Esophagus squamous epithelium (tissue), 4 donors: ENCODE measurements around the gene IL17RA.

Experiments used
- CTCF ChIP-seq, 6 experiments: fragments of 450-650 bp in 4 of 6; fragments of 200-600 bp in 2 of 6; sonication (generic) in 2 of 6; IDR thresholded peaks; one replicate each; pipeline ENCODE4 v1.5.1; 2016 to 2019; ENCODE audit warnings: antibody characterized with exemption in 6 of 6, mild to moderate bottlenecking in 4 of 6, moderate library complexity in 4 of 6
- POLR2A ChIP-seq, 4 donors: fragments of 450-650 bp; IDR thresholded peaks; one replicate each; pipeline ENCODE4 v1.6.1; 2017; ENCODE audit warnings: antibody characterized with exemption in 4 of 4, mild to moderate bottlenecking in 4 of 4, moderate library complexity in 3 of 4

GRCh38 chr22:17132112-17132511 is 47.3 kb downstream of the IL17RA start:
- no peak for TF ChIP-seq CTCF (IDR thresholded peaks at IDR 0.05)
- TF ChIP-seq POLR2A (IDR thresholded peaks at IDR 0.05) = no peak
